GM19240 (cell line): Measurements from ENCODE around the gene NSUN7.

ENCODE experiments used
- DNase-seq: peaks from one replicate; pipeline ENCODE4 v3.0.0; 2011; ENCODE audit warnings: low spot score; ENCODE audit not compliant: insufficient read length

Gene NSUN7

DNA sequence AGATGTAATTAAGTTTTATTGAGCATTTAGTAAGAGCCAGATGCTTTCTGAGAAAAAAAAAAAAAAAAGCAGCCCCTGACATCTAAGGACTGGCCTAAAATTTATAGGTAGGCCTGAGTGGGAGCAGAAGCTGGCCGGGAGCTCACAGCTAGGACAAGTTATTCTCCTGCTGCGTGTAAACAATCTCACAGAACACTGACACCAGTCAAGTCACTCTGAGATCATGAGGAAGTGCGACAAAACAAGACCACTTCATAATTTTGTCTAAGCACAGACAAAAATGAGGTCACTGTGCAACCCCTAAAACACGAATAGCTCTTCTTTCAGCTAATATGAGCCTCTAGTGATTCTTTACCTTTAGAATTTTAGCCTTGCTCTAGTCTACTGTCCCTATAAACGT lies 15.3 kb upstream of the NSUN7 start:
- no peak for DNase-seq

DNA sequence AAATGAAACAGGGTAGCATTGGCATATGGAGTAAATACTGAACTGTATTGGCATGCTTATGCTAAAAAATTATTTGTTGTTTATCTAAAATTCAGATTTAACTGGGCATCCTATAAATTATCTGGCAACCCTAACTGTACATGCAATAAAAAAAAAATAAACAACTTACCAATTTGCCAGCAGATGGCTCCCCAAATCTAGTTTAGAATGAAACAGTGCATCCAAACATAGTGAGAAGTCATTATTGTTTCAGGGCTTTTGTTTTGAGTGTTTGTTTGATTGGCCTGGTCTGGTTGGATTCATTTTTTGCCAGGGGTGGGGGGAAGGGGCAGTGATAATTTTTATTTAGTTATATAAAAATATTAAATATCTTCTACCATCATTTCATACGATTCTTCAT lies 12.8 kb upstream of the NSUN7 start:
- DNase-seq, result no peak

DNA sequence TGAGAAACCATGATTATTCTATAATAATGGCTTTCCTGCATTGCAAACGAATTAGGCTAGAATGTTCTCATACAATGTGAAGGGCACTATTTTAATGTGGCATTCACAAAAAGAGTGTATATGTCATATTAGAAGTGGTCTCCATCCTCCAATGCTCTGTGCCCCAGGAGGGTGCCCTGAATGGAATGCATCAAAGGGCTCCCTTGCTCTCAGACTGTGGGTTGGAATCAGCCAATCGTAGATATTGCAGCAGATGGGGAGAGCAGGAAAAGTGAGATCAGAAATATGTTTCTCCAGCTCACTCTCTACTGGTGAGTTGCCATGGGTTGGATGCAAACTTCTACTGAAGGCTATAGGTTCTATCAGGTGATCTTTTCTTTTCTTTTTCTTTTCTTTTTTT lies 11.9 kb upstream of the NSUN7 start:
- DNase-seq, result no peak

DNA sequence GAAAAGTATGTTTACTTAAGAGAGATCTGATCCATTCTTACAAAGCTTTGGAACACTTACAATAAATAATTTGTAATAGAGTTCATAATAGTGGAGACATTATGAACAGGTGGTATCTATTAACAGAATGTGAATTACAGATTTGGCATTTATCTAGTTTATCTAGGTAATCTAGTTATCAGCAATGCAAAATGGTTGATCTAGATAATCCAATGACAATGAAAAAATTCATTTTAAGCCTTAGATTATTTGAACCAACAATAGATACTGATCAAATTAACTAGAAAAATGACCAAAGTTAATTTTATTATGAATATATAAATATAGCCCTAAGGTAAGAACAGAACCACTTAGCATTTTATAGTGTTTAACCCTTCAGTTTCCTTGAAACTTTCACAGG lies 10.4 kb upstream of the NSUN7 start:
- no peak for DNase-seq

DNA sequence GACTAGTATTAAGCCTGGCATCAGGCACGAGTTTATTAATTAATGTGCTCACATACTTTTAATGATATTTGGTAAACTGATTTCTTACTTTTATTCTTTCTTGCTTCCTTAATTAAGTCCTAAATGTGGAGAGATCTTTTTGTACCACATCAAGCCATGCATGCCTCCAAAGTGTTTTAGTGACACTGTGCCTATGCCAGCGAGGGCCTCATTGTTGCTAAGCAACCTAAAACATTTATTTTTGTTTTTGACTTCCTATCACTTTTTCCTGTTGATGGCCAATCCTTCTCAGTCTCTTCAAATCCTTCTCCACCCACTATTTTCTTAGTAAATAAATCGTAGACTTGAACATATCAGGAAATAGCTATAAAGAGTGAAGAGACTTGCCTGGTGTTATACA lies 5.5 kb upstream of the NSUN7 start:
- DNase-seq, result no peak

DNA sequence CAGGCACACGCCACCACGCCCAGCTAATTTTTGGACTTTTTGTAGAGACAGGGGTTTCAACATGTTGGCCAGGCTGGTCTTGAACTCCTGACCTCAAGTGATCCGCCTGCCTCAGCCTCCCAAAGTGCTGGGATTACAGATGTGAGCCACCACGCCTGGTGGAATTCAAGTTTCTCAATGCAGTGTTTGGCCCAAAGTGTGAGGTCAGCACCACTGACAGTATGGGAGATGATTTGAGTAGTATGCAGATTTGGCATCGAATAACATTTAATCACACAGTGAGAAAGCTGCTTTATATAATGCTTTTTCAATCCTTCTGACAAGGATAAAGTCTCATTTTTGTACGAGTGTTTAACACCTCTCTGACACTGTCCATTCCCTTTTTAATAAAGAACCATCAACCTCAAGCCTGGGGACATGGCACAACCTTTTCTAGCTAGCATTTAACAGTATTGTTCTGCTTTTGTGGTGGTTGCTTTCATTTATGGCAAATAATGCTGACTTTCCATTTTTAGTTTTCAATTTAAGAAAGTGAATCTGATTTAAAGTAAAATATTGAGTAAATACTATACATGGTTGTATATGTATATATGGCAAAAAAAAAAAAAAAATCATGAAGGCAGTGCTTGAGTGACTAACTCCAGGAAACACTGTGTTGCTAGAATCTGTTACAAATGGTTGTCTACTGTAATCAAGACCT lies 4.3 kb upstream of the NSUN7 start:
- no peak for DNase-seq

DNA sequence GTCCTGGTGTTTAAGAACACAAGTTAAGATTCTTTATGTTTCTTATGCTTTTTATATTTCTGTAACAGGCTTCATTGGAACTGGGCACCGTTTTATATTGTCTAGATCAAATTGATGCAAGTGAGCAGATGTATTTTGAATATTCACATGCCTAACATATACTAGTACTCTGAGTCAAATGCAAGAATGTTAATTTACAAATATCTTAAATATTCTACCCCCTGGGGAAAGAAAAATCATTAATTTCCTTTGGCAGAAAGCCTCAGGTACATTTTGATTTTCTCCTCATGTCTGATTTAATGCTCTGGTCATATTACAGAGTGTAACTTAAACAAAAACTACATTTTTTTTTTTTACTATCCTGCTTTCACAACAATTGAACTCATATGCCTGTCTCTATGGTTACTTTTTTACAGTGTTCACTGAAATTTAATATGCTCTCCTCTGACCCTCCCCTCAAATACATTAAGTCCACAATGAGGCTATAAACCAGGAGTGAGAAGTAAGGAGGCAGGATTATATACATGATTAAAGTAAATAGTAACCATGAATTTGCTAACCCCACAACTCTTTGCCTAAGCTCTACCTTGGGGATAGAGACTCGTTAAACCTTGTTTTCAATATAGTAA lies 2.4 kb upstream of the NSUN7 start:
- DNase-seq, result no peak

DNA sequence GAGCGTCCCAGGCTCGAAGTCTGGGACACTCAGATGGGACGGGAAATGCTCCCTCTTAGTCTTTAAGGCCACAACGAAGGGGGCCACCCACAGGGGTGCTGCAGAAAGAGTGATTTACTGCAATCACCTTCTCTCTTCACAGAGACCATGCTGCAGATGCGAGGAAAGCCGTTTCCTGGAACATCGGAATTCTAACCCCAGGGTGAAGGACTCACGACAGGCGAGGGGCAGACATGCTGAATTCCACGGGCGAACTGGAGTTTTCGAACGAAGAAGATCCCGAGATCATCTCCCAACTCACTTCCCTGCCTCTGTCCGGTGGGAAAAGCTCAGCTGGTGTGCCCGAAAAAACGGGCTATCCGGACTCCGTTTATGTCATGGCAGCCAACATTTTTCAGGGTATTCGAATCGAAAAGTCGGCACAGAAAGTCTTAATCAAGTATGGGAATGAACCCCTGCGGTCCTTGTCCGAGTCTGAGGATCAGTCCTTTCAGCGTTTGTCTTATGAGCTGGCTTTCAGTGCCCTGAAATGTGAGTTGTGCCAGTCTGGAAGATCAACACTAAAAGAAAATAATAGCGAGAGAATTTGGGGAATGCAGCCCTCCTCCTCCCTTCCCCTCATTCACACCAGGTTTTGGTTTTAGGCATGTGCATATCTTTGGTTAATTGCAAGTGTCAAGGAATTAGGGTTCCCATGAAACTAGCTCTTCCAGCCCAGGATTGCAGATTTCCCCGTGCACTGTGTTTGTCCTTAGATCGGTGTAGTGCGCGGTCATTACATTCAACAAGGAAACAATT lies 905 bp downstream of the NSUN7 start:
- no peak for DNase-seq

DNA sequence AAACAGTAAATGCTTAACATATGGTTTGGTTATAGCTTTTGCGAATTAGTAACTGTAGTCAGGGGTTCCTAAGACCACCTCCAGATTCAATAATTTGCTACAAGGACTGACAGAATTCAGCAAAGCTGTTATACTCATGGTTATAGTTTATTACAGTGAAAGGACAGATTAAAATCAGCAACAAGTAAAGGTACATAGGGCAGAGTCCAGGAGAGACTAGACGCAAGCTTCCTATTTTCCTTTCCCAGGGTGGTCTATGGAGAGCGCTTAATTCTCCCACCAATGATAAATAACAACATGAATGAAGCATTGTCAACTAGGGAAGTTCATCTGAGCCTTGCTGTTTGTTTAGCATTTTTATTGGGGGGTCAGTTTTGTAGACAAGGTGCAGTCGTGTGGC lies 5.9 kb downstream of the NSUN7 start:
- DNase-seq, result no peak

DNA sequence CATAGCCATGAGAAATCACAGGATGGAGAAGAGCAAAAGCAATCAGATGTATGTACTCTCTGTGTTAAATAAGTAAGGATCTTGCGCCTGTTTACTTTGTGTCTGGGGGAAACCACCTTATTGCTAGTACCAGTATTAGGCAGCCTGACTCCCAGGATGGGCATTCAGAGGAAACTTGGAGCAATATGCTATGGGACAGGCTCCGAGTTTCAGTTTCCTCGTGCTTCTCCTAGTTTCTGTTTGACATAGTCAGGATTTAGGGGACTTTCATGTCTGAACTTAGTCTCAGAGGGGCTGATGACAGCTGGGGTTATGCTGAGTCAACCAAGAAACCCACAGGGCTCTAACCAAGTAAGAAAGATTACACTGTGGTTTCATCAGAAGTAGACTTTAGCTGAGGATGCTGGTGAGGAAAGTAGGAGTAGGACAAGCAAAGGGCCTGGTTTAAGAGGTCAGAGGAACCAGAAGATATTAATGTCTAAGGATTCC lies 13.5 kb downstream of the NSUN7 start:
- DNase-seq, result peak; percentile 72

DNA sequence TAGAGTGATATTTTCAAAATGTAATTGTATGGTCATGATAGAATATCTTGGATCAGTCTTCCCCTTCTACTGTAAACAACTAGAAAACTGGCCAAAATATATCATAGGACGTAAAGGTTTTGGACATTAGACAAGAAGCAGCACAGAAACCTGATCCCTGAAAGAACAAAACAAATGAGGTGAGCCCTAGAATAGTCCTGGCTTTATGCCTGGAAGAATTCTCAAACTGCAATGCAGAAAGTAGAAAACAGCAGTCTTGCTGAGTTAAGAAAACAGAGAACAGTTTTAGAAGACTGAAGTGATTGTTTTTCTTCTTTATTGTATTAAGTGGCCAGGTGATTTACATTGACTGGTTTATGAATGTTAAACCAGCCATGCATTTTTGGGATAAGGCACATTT lies 19.5 kb downstream of the NSUN7 start:
- DNase-seq, result no peak

DNA sequence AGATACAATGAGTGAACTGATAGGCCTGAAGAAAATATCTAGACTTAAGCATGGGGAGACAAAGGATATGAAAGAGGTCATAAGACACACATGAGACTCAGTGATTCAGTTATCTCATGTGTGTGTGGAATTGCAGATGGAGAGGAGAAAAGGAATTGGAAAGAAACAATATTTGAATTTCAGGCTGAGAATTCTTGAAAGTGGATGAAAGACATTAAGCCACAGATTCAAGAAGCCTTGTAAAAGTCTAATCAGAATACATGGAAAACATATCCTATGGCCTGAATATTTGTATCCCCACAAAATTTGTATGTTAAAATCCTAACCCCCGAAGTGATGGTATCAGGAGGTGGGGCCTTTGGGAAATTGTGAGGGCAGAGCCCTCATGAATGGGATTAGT lies 28.3 kb downstream of the NSUN7 start:
- DNase-seq, result no peak

DNA sequence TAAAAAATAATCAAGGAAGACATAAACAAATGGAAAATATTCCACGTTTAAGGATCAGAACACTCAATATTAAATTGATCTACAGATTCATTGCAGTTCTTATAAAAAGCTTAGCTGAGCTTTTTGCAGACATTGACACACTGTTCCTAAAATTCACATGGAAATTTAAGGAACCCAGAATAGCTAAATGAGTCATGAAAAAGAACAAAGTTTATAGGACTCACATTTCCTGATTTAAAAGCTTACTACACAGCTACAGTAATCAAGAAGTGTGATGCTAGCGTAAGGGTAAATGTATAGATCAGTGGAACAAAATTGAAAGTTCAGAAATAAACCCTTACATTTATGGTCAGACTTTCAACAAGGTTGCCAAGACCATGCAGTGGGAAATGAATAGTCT lies 33.1 kb downstream of the NSUN7 start:
- no peak for DNase-seq

DNA sequence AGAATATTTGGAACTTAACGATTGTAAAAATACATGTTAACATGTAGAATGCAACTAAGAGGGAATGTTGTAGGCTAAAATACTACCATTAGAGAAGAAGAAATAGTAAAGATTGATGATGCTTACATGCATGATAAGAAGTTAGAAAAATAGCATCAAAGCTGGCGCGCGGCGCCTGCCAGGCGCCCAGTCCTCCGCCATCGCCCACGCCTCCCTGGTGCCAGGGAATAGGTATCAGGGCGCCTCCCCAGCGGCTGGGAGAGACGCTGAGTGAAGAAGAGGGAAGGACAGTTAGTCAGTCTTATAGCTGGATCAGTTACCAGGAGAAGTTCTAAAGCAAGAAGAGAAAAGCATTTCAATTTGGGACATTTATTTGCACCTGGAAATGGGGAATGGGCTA lies 36.0 kb downstream of the NSUN7 start:
- DNase-seq, result no peak

DNA sequence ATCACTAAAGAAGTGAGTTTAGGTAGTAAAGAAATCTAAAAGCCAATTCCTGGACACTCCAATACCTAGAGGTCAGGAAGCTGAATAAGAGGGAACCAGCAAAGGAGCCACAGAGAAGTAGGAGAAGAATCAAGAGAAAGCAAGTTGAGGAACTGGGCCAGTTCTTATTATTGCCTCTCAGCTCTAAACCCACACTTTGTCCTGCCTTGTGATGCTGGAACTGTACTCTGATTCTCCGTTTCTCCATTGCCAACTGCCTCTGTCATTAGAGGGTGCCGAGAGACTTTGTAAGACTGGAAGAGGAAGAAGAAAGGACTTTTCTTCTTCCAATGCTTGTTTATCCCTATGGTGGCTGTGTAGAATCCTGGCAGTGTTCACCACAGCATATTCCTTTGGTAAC lies 38.6 kb downstream of the NSUN7 start:
- no peak for DNase-seq

DNA sequence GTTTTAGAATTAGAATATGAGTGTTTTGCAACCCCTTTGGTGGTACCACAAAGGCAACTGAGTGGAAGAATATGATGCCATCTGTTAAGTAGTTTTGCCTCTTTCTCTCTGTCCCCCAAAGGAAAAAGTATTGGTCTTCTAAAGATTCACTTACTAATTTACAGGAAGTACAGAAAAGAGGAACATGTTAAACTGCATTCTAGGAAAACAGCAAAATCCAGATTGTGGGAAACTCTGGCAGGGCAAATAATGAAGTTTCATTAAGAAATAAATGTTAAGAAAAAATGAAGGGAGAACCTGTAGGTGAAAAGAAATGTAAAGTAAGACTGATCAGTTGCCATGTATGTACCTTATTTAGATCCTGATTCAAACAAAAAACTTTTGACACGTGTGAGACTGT lies 39.3 kb downstream of the NSUN7 start:
- no peak for DNase-seq

DNA sequence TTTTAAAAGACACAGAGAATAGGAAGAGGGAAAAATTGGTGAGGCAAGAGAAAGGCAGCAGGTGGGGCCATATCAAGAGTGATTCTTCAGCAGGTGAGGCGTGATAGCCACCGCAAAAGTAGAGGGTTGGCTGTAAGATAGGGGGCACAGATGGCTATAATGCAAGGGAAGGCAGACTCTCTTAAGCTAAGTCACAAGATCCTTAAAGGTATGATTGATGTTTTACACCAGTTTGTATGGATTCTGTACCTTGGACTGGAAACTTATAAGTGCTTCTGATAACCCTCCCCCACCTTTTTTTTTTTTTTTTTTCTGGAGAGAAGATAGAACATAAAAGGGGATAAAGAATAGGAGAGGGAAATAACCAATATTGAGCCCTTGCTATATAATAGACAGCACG lies 40.0 kb downstream of the NSUN7 start:
- DNase-seq, result no peak

DNA sequence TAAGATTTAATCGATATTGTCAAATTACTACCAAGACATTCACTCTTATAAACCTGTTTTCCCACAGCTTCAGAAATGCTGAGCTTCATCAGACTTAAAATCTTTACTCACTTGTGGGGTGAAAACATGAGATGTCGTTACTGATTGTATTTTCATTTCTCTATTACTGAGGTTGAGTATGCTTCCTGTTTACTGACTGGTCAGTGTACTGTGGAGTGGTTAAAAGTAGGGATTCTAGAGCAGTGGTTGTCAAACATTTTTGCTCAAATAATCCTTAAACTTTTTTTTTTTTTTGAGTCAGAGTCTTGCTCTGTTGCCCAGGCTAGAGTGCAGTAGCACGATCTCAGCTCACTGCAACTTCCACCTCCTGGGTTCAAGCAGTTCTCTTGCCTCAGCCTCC lies 50.3 kb downstream of the NSUN7 start:
- DNase-seq, result no peak

DNA sequence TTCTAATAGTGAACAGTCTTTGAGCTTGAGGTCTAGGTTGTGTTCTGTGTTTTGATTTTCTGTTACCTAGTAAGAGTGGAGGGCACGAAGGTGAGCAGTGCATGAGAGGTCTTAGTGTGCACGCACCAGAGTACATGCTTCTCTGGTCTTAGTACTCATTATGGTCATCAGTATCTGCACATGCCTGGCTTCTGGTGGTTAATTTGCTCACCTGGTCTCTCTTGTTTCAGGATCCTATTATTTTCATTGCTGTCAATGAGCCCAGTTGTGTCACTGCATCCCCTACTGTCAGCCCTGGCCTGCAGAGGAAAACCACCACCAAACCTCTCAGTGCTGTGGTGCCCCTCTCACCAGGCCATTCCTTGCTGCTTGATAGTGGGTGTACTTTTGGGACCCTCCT lies 54.8 kb downstream of the NSUN7 start:
- DNase-seq, result no peak

DNA sequence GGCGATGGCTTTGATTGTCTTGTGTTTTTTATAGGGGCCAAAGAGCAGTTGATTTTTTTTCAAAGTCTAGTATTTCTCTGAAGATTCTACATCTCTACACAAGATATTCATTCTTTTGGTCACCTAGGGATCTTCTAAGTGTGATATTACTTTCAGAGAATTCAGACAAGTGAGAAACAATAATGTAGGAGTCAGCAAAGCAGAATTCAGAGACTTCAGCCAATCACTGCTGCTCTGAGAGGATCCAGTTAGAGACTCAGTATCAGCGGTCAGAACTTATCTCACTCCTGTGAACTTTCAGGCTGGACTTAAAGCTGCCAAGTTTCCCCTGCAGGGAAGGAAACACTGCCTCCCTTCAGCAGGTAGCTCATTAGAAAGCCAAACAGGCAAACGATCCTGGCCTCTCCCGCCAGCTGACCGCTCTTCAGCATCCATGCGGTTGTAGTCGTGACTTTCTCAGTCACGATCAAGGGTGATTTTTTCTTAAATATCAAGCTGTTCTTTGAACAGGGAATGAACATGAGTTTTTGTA lies 59.2 kb downstream of the NSUN7 start:
- DNase-seq, result no peak

DNA sequence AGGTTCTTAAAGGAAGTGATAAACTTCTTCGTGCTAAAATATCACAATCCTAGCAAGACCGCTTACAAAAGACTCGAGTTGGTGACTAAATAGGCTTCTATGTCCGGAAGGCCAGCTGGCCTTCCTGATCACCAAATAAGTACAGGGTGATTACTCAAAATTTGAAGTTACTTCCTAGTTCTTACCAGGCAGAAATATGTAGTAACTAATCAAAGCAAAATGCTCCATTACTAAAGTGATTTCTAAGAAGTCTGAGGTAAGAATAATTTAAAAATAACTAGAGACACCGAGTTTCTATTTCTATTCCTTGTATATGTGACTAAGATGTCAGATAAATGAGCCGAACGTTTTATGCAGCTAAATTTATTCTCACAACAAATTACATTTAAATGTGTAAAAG lies 62.2 kb downstream of the NSUN7 start:
- DNase-seq, result no peak

DNA sequence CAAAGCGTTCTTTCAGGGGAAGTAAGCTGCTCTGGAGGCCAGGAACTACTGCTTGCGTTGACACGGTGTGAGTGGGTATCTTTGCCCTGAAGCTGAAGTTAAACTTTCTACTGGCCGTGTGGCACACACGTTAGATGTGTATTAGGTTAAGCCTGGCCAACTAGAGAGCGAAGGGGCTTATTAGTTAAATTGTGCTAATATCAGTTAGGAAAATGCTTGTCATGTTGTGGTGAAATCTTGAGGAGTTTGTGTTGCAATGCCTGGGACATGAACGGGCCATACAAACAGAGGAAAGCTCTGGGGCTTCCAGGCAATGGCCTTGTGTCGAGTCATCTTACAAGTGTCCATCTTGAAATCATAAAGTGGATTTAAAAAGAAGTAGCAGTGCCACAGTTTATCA lies 62.6 kb downstream of the NSUN7 start:
- no peak for DNase-seq
